HepG2 (cell line): ENCODE results near the gene ZCCHC3. TPM values are rescaled to one million over a fixed set of nuclear protein-coding genes. Genes with fewer than 3 reads are reported as not detected.
A peak's percentile ranks its signal among the peaks of the same experiment; 100 is the strongest.

ENCODE experiments used
- ATF7 ChIP-seq, 2 experiments: fragments of 450-650 bp in 1 of 2; sonication (generic) in 1 of 2; formaldehyde crosslinking in 1 of 2; IDR thresholded peaks; 2 replicates each; pipeline versions ENCODE4 v1.4.0 to v1.6.1; 2016 to 2020; ENCODE audit warnings: antibody characterized with exemption in 1 of 2, mild to moderate bottlenecking in 1 of 2, missing genetic modification reagents in 1 of 2
- CBFB ChIP-seq: sonication (generic); formaldehyde crosslinking; IDR thresholded peaks from 2 replicates; pipeline ENCODE4 v1.4.0; 2020; ENCODE audit warnings: missing genetic modification reagents
- CENPBD1 ChIP-seq: sonication (generic); formaldehyde crosslinking; IDR thresholded peaks from 2 replicates; pipeline ENCODE4 v1.8.0; 2022; ENCODE audit warnings: missing genetic modification reagents, low read depth, mild to moderate bottlenecking, borderline replicate concordance
- KDM2A ChIP-seq: sonication (generic); formaldehyde crosslinking; IDR thresholded peaks from 2 replicates; pipeline ENCODE4 v1.4.0; 2020; ENCODE audit warnings: low read depth, missing genetic modification reagents, borderline replicate concordance
- MAX ChIP-seq: IDR thresholded peaks from 2 replicates; pipeline ENCODE4 v1.6.1; 2012; ENCODE audit warnings: inconsistent platforms
- MIER3 ChIP-seq: IDR thresholded peaks from 2 replicates; pipeline ENCODE4 v1.6.1; 2016; ENCODE audit warnings: missing compliant biosample characterization, borderline replicate concordance
- PAWR ChIP-seq: sonication (generic); formaldehyde crosslinking; IDR thresholded peaks from 2 replicates; pipeline ENCODE4 v1.4.0; 2020; ENCODE audit warnings: missing genetic modification reagents, mild to moderate bottlenecking, borderline replicate concordance
- RFX1 ChIP-seq: fragments of 450-650 bp; IDR thresholded peaks from 2 replicates; pipeline ENCODE4 v1.6.1; 2017
- RFX5 ChIP-seq: IDR thresholded peaks from 2 replicates; pipeline ENCODE4 v1.6.1; 2011; ENCODE audit warnings: low read depth, low read length, improper control_type of control experiment
- SRSF9 ChIP-seq: fragments of 200-400 bp; formaldehyde crosslinking; IDR thresholded peaks from 2 replicates; pipeline ENCODE4 v1.6.1; 2018; ENCODE audit warnings: borderline replicate concordance, mild to moderate bottlenecking, low read depth, low read length; ENCODE audit not compliant: insufficient read depth, poor library complexity, severe bottlenecking
- SYNCRIP ChIP-seq: fragments of 200-400 bp; formaldehyde crosslinking; IDR thresholded peaks from 2 replicates; pipeline ENCODE4 v1.6.1; 2018; ENCODE audit warnings: mild to moderate bottlenecking, low read depth, low read length; ENCODE audit not compliant: insufficient read depth
- THRA ChIP-seq: sonication (generic); formaldehyde crosslinking; IDR thresholded peaks from 2 replicates; pipeline ENCODE4 v1.4.0; 2020; ENCODE audit warnings: missing genetic modification reagents, borderline replicate concordance
- USF2 ChIP-seq, 2 experiments: sonication (generic) in 1 of 2; formaldehyde crosslinking in 1 of 2; IDR thresholded peaks; 2 replicates each; pipeline versions ENCODE4 v1.5.1 to v1.6.1; 2011 to 2020; ENCODE audit warnings: borderline replicate concordance in 1 of 2, low read depth in 1 of 2, low read length in 1 of 2, mild to moderate bottlenecking in 1 of 2, missing genetic modification reagents in 1 of 2, moderate library complexity in 1 of 2
- ZBTB2 ChIP-seq: sonication (generic); formaldehyde crosslinking; IDR thresholded peaks from 2 replicates; pipeline ENCODE4 v1.8.0; 2022; ENCODE audit warnings: low read depth, missing genetic modification reagents
- ZFP36L2 ChIP-seq: sonication (generic); formaldehyde crosslinking; IDR thresholded peaks from 2 replicates; pipeline ENCODE4 v1.4.0; 2020; ENCODE audit warnings: missing genetic modification reagents
- ZNF207 ChIP-seq: fragments of 450-650 bp; IDR thresholded peaks from 2 replicates; pipeline ENCODE4 v1.6.1; 2016; ENCODE audit warnings: antibody characterized with exemption, borderline replicate concordance
- ZNF614 ChIP-seq: IDR thresholded peaks from 2 replicates; pipeline ENCODE4 v1.6.1; 2018; ENCODE audit warnings: missing biosample characterization, missing genetic modification reagents, inconsistent platforms, borderline replicate concordance
- ZSCAN5A ChIP-seq: sonication (generic); formaldehyde crosslinking; IDR thresholded peaks from 2 replicates; pipeline ENCODE4 v1.8.0; 2022; ENCODE audit warnings: mild to moderate bottlenecking, missing genetic modification reagents, borderline replicate concordance
- polyA plus RNA-seq, 8 experiments: library from polyadenylated mRNA; depleted of rRNA in 3 of 8; stranded (reverse) in 7 of 8; unstranded in 1 of 8; fragments of >200 nt; fragmentation: Illumina TruSeq in 4 of 8; extraction: Trizol in 4 of 8; gene quantifications; 2 replicates each; pipeline versions ENCODE4 v1.2.1 to v1.2.3, GENCODE V29; 2011 to 2016; ENCODE audit warnings: low read depth in 4 of 8, missing spikeins in 1 of 8, mixed read lengths in 1 of 8; ENCODE audit not compliant: insufficient read depth in 1 of 8
- total RNA-seq, 5 experiments: library from RNA; depleted of rRNA; stranded (reverse); fragments of >200 nt; fragmentation: Illumina TruSeq; extraction: Trizol; gene quantifications; 2 replicates each; pipeline ENCODE4 v1.2.3, GENCODE V29; 2016; ENCODE audit warnings: low read depth in 1 of 5

The ZCCHC3 gene
- total and polyA plus RNA-seq, 2 of the 13 experiments (the other 11 are each of a cell fraction or from before 2014, with no cell fraction given), result 46.6 to 63.0 TPM

- peak; percentile 98 for TF ChIP-seq MAX
- TF ChIP-seq ZSCAN5A, result peak; percentile 93
- TF ChIP-seq ZFP36L2 (CRISPR knock-in tag), result peak; percentile 66; the same call in 1 of the 2 replicates
- no peak for TF ChIP-seq ATF7 (IDR thresholded peaks at IDR 0.05)
- TF ChIP-seq ATF7 (CRISPR knock-in tag; IDR thresholded peaks at IDR 0.05), result no peak; the same call in 1 of the 2 replicates
- TF ChIP-seq ZBTB2 (CRISPR knock-in tag), result peak; percentile 93
- peak; percentile 96 for TF ChIP-seq ZNF614 (CRISPR knock-in tag)
- TF ChIP-seq CBFB, result peak; percentile 95
- peak; percentile 98 for TF ChIP-seq KDM2A (CRISPR knock-in tag)
- TF ChIP-seq ZNF207, result no peak
- TF ChIP-seq CENPBD1, result peak; percentile 99
- peak; percentile 45; the same call in 1 of the 2 replicates for TF ChIP-seq USF2 (IDR thresholded peaks at IDR 0.05; ENCODE audit: low read depth, low read length)
- TF ChIP-seq USF2 (CRISPR knock-in tag; IDR thresholded peaks at IDR 0.05; ENCODE audit: borderline replicate concordance), result peak; percentile 83
- no peak for TF ChIP-seq SRSF9
- TF ChIP-seq SYNCRIP, result no peak
- TF ChIP-seq RFX5, result peak; percentile 87
- TF ChIP-seq MIER3 (CRISPR knock-in tag), result peak; percentile 92; the same call in 1 of the 2 replicates
- TF ChIP-seq RFX1, result no peak
- TF ChIP-seq THRA, result peak; percentile 95
- no peak; the same call in 1 of the 2 replicates for TF ChIP-seq PAWR
Observed at GRCh38 chr20:297098-297924, at the start of gene ZCCHC3 (continued).
